ENCODE results near the gene DHX35. TPM values are rescaled to one million over a fixed set of nuclear protein-coding genes. Genes with fewer than 3 reads are reported as not detected.

The DHX35 gene
- total RNA-seq, 6 donors from 2014 or later = 9.6 to 40.9 (median 12.0) TPM

DNA sequence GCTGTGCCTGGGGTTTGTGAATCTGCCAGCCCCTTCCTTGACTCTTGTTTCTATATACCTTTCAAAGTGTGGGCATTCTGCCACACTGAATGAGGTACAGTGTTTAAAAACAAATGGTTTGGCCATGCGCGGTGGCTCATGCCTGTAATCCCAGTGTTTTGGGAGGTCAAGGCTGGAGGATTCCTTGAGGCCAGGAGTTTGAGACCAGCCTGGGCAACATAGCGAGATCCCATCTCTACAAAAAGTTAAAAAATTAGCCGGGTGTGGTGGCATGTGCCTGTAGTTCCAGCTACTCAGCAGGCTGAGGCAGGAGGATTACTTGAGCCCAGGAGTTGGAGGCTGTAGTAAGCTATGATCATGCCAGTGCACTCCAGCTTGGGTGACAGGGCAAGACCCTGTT lies 30.2 kb upstream of the DHX35 start:
- TF ChIP-seq, protein P1, sequence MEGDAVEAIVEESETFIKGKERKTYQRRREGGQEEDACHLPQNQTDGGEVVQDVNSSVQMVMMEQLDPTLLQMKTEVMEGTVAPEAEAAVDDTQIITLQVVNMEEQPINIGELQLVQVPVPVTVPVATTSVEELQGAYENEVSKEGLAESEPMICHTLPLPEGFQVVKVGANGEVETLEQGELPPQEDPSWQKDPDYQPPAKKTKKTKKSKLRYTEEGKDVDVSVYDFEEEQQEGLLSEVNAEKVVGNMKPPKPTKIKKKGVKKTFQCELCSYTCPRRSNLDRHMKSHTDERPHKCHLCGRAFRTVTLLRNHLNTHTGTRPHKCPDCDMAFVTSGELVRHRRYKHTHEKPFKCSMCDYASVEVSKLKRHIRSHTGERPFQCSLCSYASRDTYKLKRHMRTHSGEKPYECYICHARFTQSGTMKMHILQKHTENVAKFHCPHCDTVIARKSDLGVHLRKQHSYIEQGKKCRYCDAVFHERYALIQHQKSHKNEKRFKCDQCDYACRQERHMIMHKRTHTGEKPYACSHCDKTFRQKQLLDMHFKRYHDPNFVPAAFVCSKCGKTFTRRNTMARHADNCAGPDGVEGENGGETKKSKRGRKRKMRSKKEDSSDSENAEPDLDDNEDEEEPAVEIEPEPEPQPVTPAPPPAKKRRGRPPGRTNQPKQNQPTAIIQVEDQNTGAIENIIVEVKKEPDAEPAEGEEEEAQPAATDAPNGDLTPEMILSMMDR (IDR thresholded peaks at IDR 0.05) = no peak
- TF ChIP-seq EP300 (IDR thresholded peaks at IDR 0.05) (no peak), POLR2AphosphoS5 (IDR thresholded peaks at IDR 0.05) (no peak), POLR2A (IDR thresholded peaks at IDR 0.05) (no peak)
- 94 to 100% methylated on average over 4 of the region's 4 CpGs for WGBS, 2 donors
- Histone ChIP-seq H3K27ac (no peak overlapping the region), H3K4me1 (peaks cover 3 to 13% (median 4%) of the 10 kb centered on the region in 4 donors), H3K9me3 (no peaks in the 10 kb centered on the region), H3K36me3 (no peaks in the 10 kb centered on the region), H3K4me3 (no peak overlapping the region), H3K27me3 (no peaks in the 10 kb centered on the region)
- DNase-seq (no peak), ATAC-seq (ENCODE audit: low FRiP score in 2 of 2) (no peak)

DNA sequence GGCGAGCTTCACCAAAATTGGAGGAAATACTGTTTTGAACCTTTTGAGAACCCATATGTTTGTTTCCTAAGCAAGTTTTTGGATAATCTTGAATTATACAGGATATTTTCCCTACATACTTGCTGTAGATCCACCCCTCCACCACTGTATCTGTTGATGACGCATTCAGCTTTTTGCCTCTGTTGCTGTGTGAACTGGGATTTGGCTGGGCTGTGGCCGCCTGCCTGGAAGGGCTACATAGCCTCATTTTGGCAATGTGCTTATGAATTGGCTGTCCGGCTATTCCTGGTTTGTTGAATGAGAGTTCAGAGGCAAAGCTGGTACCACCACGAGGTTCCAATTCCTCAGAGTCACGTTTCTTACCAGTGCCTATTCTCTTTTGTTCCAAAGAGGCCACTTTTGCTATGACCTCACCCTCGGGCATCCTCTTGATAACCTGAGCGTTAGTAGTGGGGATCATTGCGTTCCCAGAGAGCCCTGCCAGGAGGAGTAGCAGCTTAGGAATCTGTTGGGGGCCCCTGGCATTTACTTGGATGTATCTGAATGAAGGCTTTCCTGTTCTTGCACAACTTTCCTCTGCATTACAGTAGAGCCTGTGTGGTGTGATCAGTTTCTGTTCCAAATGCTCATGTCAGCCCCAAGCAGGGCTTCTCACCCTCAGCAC lies 29.6 kb upstream of the DHX35 start:
- ATAC-seq (ENCODE audit: low FRiP score in 2 of 2) (peak in 1 of 2 donors; percentile 69), DNase-seq (no peak)
- H3K9me3 ChIP-seq = no peaks in the 10 kb centered on the region
- WGBS, 2 donors = 71 to 77% methylated on average over 7 to 9 of the region's 9 CpGs
- H3K4me3 ChIP-seq = no peak overlapping the region
- H3K4me1 ChIP-seq = peaks cover 0 to 8% (median 0%) of the 10 kb centered on the region in 4 donors
- H3K27ac ChIP-seq = no peak overlapping the region
- TF ChIP-seq, protein P1 (IDR thresholded peaks at IDR 0.05) = no peak
- TF ChIP-seq POLR2A (IDR thresholded peaks at IDR 0.05) (no peak), EP300 (IDR thresholded peaks at IDR 0.05) (no peak), POLR2AphosphoS5 (IDR thresholded peaks at IDR 0.05) (no peak)
- H3K27me3 ChIP-seq = no peaks in the 10 kb centered on the region
- H3K36me3 ChIP-seq = no peaks in the 10 kb centered on the region

DNA sequence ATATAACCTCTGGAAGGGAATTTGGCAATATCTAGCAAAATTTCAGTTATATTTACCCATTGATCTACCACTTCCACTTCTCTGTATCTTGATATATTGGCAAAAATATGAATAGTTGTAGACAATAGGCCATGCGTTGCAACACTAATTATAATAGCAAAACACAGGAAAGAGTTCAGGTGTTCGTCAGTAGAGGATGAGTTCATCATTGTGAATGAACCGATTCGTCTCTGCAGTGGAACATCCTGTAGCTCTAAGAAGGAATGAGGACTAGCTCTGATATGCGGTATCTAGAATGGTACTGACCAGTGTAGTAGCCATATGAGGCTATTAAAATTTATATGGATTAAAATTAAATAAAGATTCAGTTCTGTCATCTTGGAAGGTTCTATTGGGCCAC lies 27.6 kb upstream of the DHX35 start:
- no peak for TF ChIP-seq POLR2A (IDR thresholded peaks at IDR 0.05)
- TF ChIP-seq, protein P1 (IDR thresholded peaks at IDR 0.05) = no peak
- no peak for TF ChIP-seq EP300 (IDR thresholded peaks at IDR 0.05)
- TF ChIP-seq POLR2AphosphoS5 (IDR thresholded peaks at IDR 0.05) = no peak
- H3K27ac ChIP-seq = no peak overlapping the region
- no peak overlapping the region for H3K4me3 ChIP-seq
- H3K4me1 ChIP-seq = no peaks in the 10 kb centered on the region
- DNase-seq (no peak), ATAC-seq (ENCODE audit: low FRiP score in 2 of 2) (no peak)
- H3K27me3 ChIP-seq = no peaks in the 10 kb centered on the region
- no peaks in the 10 kb centered on the region for H3K9me3 ChIP-seq
- WGBS, 2 donors = 87 to 95% methylated on average over 5 of the region's 5 CpGs
- no peaks in the 10 kb centered on the region for H3K36me3 ChIP-seq

DNA sequence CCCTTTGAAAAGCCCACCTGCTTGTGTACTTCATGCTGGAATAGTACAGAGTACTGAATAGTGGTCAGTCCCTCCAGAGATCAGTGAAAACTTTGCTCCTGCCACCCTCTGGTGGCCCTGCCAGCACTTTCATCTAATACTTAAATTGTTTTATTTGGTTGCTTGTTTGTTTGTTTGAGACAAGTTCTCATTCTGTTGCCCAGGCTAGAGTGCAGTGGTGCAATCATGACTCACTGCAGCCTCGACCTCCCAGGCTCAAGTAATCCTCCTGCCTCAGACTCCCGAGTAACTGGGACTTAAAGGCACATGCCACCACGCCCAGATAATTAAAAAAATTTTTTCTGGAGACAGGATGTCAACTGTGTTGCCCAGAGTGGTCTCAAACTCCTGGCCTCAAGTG lies 26.9 kb upstream of the DHX35 start:
- H3K36me3 ChIP-seq = no peaks in the 10 kb centered on the region
- H3K9me3 ChIP-seq = no peaks in the 10 kb centered on the region
- 72 to 81% methylated on average over 3 of the region's 3 CpGs for WGBS, 2 donors
- H3K4me3 ChIP-seq = no peak overlapping the region
- no peaks in the 10 kb centered on the region for H3K27me3 ChIP-seq
- H3K27ac ChIP-seq = no peak overlapping the region
- H3K4me1 ChIP-seq = no peaks in the 10 kb centered on the region
- ATAC-seq (ENCODE audit: low FRiP score in 2 of 2) (no peak), DNase-seq (no peak)
- TF ChIP-seq POLR2AphosphoS5 (IDR thresholded peaks at IDR 0.05) (no peak), EP300 (IDR thresholded peaks at IDR 0.05) (no peak), POLR2A (IDR thresholded peaks at IDR 0.05) (no peak)
- TF ChIP-seq, protein P1 (IDR thresholded peaks at IDR 0.05) = no peak

DNA sequence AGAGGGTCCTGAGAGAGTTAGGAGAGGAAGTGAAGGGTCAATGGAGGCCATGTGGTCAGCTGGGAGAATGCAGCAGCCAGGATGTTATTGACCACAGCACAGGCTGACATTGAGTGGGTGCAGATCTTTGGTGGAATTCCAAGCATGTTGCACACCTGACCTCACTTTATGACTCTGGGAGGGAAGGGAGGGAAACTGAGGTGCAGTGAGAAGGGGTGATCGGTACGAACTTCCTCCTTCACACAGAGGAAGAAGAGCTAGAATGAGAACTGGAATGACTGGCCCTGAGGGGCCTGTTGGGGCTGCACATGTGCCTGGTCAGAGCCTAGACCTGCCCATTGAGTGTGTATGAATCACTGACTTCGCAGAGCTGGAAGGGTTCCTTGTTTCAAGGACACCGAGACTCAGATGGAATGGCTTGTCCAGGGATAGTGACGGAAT lies 26.2 kb upstream of the DHX35 start:
- H3K4me1 ChIP-seq = no peaks in the 10 kb centered on the region
- no peak for TF ChIP-seq EP300 (IDR thresholded peaks at IDR 0.05)
- no peak for TF ChIP-seq POLR2AphosphoS5 (IDR thresholded peaks at IDR 0.05)
- TF ChIP-seq POLR2A (IDR thresholded peaks at IDR 0.05) = no peak
- TF ChIP-seq, protein P1 (IDR thresholded peaks at IDR 0.05) = no peak
- H3K27me3 ChIP-seq = no peaks in the 10 kb centered on the region
- ATAC-seq (ENCODE audit: low FRiP score in 2 of 2) = no peak
- H3K4me3 ChIP-seq = no peak overlapping the region
- WGBS, 2 donors = 76 to 91% methylated on average over 5 of the region's 5 CpGs
- no peaks in the 10 kb centered on the region for H3K9me3 ChIP-seq
- H3K36me3 ChIP-seq = no peaks in the 10 kb centered on the region
- DNase-seq = no peak
- H3K27ac ChIP-seq = no peak overlapping the region
